ENCODE data around the gene MEGF11.

DNA sequence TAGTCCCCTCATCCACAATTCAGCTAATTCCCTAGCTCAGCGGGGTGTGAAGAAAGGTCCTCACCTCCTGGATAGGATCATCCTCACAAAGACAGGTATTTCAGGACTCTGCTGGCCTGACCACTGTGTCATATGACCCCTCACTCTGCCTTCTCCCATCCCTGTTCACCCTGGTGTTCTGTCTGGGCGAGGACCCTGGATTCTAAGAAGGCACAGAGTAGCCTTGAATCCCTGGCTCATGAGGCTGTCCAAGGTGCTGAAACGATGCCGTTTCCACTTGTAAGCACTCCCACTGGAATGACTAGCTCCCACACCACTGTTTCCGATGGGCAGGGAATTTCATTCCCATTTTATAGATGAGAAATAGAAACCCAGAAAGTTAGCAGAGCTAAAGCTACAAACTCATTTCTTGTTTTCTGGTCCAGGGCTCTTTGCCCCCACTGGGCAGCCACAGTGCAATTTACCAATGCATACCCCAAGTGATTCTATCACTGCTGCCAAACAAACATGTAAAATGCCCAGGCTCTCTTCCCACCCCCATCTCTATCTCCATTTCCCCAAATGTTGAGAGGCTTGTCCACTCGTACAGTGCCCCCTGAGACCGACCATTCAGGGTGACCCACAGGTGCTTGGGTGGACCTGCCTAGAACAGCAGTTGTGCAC lies 301.0 kb downstream of the MEGF11 start:
- TF ChIP-seq, protein P1, sequence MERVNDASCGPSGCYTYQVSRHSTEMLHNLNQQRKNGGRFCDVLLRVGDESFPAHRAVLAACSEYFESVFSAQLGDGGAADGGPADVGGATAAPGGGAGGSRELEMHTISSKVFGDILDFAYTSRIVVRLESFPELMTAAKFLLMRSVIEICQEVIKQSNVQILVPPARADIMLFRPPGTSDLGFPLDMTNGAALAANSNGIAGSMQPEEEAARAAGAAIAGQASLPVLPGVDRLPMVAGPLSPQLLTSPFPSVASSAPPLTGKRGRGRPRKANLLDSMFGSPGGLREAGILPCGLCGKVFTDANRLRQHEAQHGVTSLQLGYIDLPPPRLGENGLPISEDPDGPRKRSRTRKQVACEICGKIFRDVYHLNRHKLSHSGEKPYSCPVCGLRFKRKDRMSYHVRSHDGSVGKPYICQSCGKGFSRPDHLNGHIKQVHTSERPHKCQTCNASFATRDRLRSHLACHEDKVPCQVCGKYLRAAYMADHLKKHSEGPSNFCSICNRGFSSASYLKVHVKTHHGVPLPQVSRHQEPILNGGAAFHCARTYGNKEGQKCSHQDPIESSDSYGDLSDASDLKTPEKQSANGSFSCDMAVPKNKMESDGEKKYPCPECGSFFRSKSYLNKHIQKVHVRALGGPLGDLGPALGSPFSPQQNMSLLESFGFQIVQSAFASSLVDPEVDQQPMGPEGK (CRISPR knock-in tag; IDR thresholded peaks at IDR 0.05; ENCODE audit: borderline replicate concordance) = no peak
- TF ChIP-seq ZFP30 (CRISPR knock-in tag; IDR thresholded peaks at IDR 0.05) = no peak
